ENCODE data around the gene SPTBN1. TPM values are rescaled to one million over a fixed set of nuclear protein-coding genes. Genes with fewer than 3 reads are reported as not detected.
A peak's percentile ranks its signal among the peaks of the same experiment; 100 is the strongest.

SPTBN1 gene
- total RNA-seq, 2 donors from 2014 or later, result 117 to 135 TPM

DNA sequence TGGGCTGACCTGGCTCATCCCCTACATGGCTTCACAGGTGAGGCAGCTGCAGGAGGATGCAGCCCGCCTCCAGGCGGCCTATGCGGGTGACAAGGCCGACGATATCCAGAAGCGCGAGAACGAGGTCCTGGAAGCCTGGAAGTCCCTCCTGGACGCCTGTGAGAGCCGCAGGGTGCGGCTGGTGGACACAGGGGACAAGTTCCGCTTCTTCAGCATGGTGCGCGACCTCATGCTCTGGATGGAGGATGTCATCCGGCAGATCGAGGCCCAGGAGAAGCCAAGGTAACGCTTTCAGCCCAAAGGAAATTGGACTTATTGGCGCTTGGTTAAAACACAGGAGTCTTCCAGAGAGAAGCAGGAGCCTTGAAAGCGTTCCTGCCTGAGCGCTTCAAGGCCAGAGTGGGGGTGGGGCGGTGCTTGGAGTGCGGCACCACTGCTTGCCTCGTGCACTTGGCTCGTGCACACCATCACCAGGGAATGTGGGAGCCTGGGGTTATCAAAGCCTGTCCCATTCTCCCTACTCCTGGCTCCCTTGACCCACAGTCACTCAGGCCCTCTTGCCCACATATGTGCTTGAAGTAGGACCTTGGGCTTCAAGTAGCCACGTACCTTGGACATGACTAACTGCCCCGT lies 197.6 kb downstream of the SPTBN1 start:
- H3K27ac Mint-ChIP-seq, result no peak overlapping the region
- DNase-seq (ENCODE audit: low spot score in 2 of 2), result no peak
- no peaks in the 10 kb centered on the region for H3K9me3 Mint-ChIP-seq
- peaks cover 29 to 36% of the 10 kb centered on the region in 2 donors for H3K36me3 Mint-ChIP-seq
- ATAC-seq, result no peak

GRCh38 chr2:54655046-54655809 lies 199.1 kb downstream of the SPTBN1 start:
- Mint-ChIP-seq H3K36me3 (peaks cover 25 to 50% of the 10 kb centered on the region in 2 donors), H3K27ac (no peak overlapping the region), H3K9me3 (no peaks in the 10 kb centered on the region)
- ATAC-seq (peak in 1 of 2 donors; percentile 29), DNase-seq (ENCODE audit: low spot score in 2 of 2) (no peak)

- Mint-ChIP-seq H3K9me3 (no peaks in the 10 kb centered on the region), H3K36me3 (peaks cover 25 to 57% of the 10 kb centered on the region in 2 donors), H3K27ac (peak overlapping the region in 1 of 2 donors; percentile 33)
- DNase-seq (ENCODE audit: low spot score in 2 of 2) (no peak), ATAC-seq (no peak)
These were observed 200.7 kb downstream of the SPTBN1 start for GRCh38 chr2:54656863-54657262.

DNA sequence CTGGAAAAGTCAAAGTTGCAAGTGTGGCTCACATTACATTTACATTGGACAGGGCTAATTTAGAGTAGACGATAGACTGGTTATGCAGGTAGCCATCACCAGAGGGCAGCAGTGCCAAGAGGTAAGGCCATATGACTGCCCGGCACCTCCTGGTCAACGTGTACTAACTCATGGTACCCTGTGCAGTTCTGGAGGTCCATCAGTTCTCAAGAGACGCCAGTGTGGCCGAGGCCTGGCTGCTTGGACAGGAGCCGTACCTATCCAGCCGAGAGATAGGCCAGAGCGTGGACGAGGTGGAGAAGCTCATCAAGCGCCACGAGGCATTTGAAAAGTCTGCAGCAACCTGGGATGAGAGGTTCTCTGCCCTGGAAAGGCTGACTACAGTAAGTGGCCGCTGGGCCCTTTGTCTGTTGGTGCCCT lies 201.5 kb downstream of the SPTBN1 start:
- DNase-seq (ENCODE audit: low spot score in 2 of 2) (peak in 1 of 2 donors; percentile 29), ATAC-seq (peak in 1 of 2 donors; percentile 58)
- peaks cover 24 to 49% of the 10 kb centered on the region in 2 donors for H3K36me3 Mint-ChIP-seq

GRCh38 chr2:54658564-54659071 lies 202.5 kb downstream of the SPTBN1 start:
- ATAC-seq (peak; percentile 75 to 90), DNase-seq (ENCODE audit: low spot score in 2 of 2) (no peak)
- Mint-ChIP-seq H3K27ac (peak overlapping the region; percentile 72 to 84), H3K9me3 (no peaks in the 10 kb centered on the region), H3K36me3 (peaks cover 25 to 41% of the 10 kb centered on the region in 2 donors)

More for the DNA sequence above, 201.5 kb downstream of the SPTBN1 start:
- Mint-ChIP-seq H3K27ac (peak overlapping the region; percentile 72 to 84), H3K9me3 (no peaks in the 10 kb centered on the region)

GRCh38 chr2:54659527-54659926 lies 203.4 kb downstream of the SPTBN1 start:
- H3K36me3 Mint-ChIP-seq, result peaks cover 25 to 34% of the 10 kb centered on the region in 2 donors
- H3K9me3 Mint-ChIP-seq, result no peaks in the 10 kb centered on the region

DNA sequence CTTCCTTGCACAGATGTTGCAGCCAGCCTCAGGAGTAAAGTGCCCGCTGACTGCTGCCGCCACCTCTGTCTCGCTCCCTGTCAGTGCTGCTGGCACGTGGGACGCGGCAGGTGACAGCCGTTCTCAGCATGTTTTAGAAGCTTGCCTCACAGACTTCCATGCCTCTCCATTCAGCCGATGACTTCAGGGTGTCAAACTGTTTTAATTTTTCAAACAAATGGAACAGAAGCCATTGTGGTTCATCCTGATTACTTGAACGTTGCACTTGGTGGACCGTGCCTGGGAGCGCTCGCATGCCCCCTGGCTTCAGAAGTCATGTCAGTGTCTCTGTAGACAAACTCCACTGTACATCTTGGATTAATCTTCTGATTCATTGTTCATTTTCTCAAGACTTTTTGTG lies 204.6 kb downstream of the SPTBN1 start:
- DNase-seq (ENCODE audit: low spot score in 2 of 2), result no peak
- Mint-ChIP-seq H3K36me3 (peaks cover 20 to 37% of the 10 kb centered on the region in 2 donors), H3K27ac (no peak overlapping the region), H3K9me3 (no peaks in the 10 kb centered on the region)
- ATAC-seq, result no peak

More at GRCh38 chr2:54659527-54659926, 203.4 kb downstream of the SPTBN1 start:
- ATAC-seq (no peak), DNase-seq (ENCODE audit: low spot score in 2 of 2) (no peak)
- H3K27ac Mint-ChIP-seq, result peak overlapping the region in 1 of 2 donors; percentile 53

- DNase-seq (ENCODE audit: low spot score in 2 of 2) (no peak), ATAC-seq (no peak)
- no peak overlapping the region for H3K27ac Mint-ChIP-seq
- no peaks in the 10 kb centered on the region for H3K9me3 Mint-ChIP-seq
- H3K36me3 Mint-ChIP-seq, result peaks cover 28 to 34% of the 10 kb centered on the region in 2 donors
These were observed 207.4 kb downstream of the SPTBN1 start for GRCh38 chr2:54663424-54664030.

DNA sequence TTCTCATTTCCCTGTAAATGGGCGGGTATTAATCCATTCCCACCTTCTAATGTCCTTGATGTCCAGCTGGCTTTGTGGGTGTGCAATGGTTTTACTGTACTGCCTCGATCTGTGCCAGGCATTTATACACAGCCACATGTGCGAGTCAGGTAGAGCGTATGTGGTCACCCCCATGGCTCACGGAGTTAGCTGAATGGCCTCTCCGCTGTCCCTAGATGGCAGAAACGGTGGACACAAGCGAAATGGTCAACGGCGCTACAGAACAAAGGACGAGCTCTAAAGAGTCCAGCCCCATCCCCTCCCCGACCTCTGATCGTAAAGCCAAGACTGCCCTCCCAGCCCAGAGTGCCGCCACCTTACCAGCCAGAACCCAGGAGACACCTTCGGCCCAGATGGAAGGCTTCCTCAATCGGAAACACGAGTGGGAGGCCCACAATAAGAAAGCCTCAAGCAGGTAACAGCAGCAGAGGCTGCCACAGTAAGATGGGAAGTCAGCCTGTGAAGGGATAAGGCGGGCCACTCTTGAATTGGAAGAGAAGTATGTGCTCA lies 208.2 kb downstream of the SPTBN1 start:
- DNase-seq (ENCODE audit: low spot score in 2 of 2), result no peak
- H3K9me3 Mint-ChIP-seq, result no peaks in the 10 kb centered on the region

GRCh38 chr2:54665436-54665856 lies 209.3 kb downstream of the SPTBN1 start:
- Mint-ChIP-seq H3K36me3 (peaks cover 16 to 29% of the 10 kb centered on the region in 2 donors), H3K9me3 (no peaks in the 10 kb centered on the region), H3K27ac (no peak overlapping the region)
- ATAC-seq, result peak; percentile 65 to 67
- DNase-seq (ENCODE audit: low spot score in 2 of 2), result peak in 1 of 2 donors; percentile 60

More for the DNA sequence above, 208.2 kb downstream of the SPTBN1 start:
- Mint-ChIP-seq H3K27ac (no peak overlapping the region), H3K36me3 (peaks cover 21 to 27% of the 10 kb centered on the region in 2 donors)
- ATAC-seq, result no peak

DNA sequence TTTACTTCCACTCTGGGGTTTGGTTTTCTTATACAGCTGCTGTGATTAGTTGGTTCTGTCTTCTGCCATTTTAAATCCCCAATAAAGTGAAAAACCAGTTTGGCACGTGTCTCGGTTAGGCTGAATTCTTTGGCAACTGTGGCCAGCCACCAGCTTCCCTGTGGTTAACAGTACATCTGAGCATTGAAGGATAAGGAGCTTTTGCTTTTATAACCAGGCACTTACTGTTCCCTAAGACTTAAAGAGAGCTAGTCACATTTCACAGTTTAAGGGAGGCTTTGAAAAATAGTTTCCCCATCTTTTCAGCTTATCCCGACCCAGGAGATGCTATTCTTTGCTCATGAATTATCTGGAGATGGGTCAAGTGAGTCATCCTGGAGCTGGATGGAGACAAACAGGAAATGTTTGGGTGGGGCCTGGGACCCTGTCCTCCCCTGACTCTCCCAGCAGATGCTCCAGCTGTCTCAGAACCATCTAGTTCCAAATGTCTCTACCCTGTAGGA lies 210.1 kb downstream of the SPTBN1 start:
- DNase-seq (ENCODE audit: low spot score in 2 of 2) (no peak), ATAC-seq (no peak)
- Mint-ChIP-seq H3K36me3 (peaks cover 19 to 36% of the 10 kb centered on the region in 2 donors), H3K27ac (peak overlapping the region in 1 of 2 donors; percentile 64), H3K9me3 (no peaks in the 10 kb centered on the region)

DNA sequence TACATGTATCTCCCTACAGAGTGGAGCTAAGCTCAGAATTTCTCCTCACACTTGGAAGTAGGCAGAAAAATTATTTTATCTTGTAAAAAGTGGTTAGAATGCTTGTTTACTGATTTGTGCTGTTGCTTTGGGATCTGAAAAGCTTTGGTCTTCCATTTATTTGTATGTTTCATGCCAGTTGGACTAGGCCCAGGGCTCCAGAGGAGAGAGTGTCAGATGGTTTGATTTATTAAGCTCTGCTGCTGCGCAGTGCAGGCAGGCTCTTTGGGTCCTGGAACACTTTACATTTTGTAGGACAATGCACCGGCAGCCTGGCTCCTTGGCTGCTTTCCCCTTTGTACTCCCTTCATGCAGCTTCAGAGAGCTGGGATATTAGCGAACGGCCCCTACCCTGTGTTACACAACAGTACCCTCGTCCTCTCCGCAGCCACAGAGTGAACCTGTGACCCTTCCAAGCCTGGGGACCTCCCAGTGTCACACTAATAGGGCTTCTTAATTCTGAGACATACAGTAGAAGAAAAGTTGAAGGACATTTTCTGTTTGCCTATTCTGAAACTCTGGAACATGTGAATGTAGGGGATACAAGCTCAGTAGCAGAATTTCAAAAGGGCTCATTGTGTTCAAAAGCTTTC lies 210.6 kb downstream of the SPTBN1 start:
- no peak for DNase-seq (ENCODE audit: low spot score in 2 of 2)
- ATAC-seq, result no peak
- H3K36me3 Mint-ChIP-seq, result peaks cover 19 to 37% of the 10 kb centered on the region in 2 donors
- H3K27ac Mint-ChIP-seq, result peak overlapping the region; percentile 37 to 64
- H3K9me3 Mint-ChIP-seq, result no peaks in the 10 kb centered on the region

- ATAC-seq, result no peak
These were observed 211.1 kb downstream of the SPTBN1 start for GRCh38 chr2:54667266-54667639.

GRCh38 chr2:54667726-54668650 lies 211.9 kb downstream of the SPTBN1 start:
- Mint-ChIP-seq H3K9me3 (no peaks in the 10 kb centered on the region), H3K27ac (peak overlapping the region in 1 of 2 donors; percentile 40)

More at GRCh38 chr2:54667266-54667639, 211.1 kb downstream of the SPTBN1 start:
- Mint-ChIP-seq H3K27ac (peak overlapping the region in 1 of 2 donors; percentile 64), H3K36me3 (peaks cover 19 to 36% of the 10 kb centered on the region in 2 donors), H3K9me3 (no peaks in the 10 kb centered on the region)
- DNase-seq (ENCODE audit: low spot score in 2 of 2), result no peak

DNA sequence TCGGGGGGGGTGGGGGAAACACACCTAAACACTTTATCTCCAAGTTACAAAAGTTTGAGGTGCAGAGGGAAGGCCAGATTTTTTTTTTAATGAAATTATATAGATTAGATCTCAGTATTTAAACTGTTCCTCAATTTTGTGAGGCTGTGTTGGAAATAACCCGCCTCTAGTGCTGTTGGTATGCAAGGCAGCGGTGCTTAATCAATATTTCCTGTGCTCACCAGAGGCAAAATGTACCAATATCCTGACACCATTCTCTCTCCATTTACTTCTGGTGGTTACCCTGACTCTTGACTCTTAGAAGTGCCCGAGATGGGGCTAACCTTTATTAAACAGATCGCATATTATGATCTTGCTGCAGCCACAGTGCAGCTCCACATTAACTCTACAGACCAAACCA lies 212.6 kb downstream of the SPTBN1 start:
- no peaks in the 10 kb centered on the region for H3K9me3 Mint-ChIP-seq
- H3K27ac Mint-ChIP-seq, result no peak overlapping the region
- DNase-seq (ENCODE audit: low spot score in 2 of 2), result no peak
- H3K36me3 Mint-ChIP-seq, result peaks cover 19 to 27% of the 10 kb centered on the region in 2 donors
- ATAC-seq, result no peak

More at GRCh38 chr2:54667726-54668650, 211.9 kb downstream of the SPTBN1 start:
- DNase-seq (ENCODE audit: low spot score in 2 of 2), result no peak
- peaks cover 19 to 28% of the 10 kb centered on the region in 2 donors for H3K36me3 Mint-ChIP-seq
- no peak for ATAC-seq
